Eye (tissue), 1 donor: ENCODE measurements around the gene DAB2IP.

Experiments used
- DNase-seq: peaks from one replicate; pipeline ENCODE4 v3.0.0-alpha.2; 2015

The DAB2IP gene

GRCh38 chr9:121686930-121687541, 35.6 kb downstream of the DAB2IP start:
- DNase-seq, result peak; percentile 86

- no peak for DNase-seq
Observed at GRCh38 chr9:121688146-121688680, 36.8 kb downstream of the DAB2IP start.

GRCh38 chr9:121688681-121689080, 37.2 kb downstream of the DAB2IP start:
- no peak for DNase-seq

GRCh38 chr9:121689461-121690157, 38.2 kb downstream of the DAB2IP start:
- no peak for DNase-seq

- no peak for DNase-seq
Observed at GRCh38 chr9:121690316-121690715, 38.9 kb downstream of the DAB2IP start.

GRCh38 chr9:121690766-121691165, 39.3 kb downstream of the DAB2IP start:
- no peak for DNase-seq

- DNase-seq, result no peak
Observed at GRCh38 chr9:121691890-121692289, 40.5 kb downstream of the DAB2IP start.

GRCh38 chr9:121692606-121693387, 41.4 kb downstream of the DAB2IP start:
- DNase-seq, result peak; percentile 69

- DNase-seq, result no peak
Observed at GRCh38 chr9:121693388-121693670, 41.9 kb downstream of the DAB2IP start.

- no peak for DNase-seq
Observed at GRCh38 chr9:121694001-121694400, 42.6 kb downstream of the DAB2IP start.

- peak; percentile 61 for DNase-seq
Observed at GRCh38 chr9:121694600-121694999, 43.2 kb downstream of the DAB2IP start.

GRCh38 chr9:121696930-121697329, 45.5 kb downstream of the DAB2IP start:
- no peak for DNase-seq

GRCh38 chr9:121698627-121699570, 47.5 kb downstream of the DAB2IP start:
- peak; percentile 88 for DNase-seq

GRCh38 chr9:121699571-121700164, 48.2 kb downstream of the DAB2IP start:
- peak; percentile 60 for DNase-seq

- DNase-seq, result peak; percentile 67
Observed at GRCh38 chr9:121700165-121700831, 48.9 kb downstream of the DAB2IP start.

- DNase-seq, result peak; percentile 51
Observed at GRCh38 chr9:121700832-121701419, 49.5 kb downstream of the DAB2IP start.

- DNase-seq, result no peak
Observed at GRCh38 chr9:121701736-121702261, 50.4 kb downstream of the DAB2IP start.

GRCh38 chr9:121703014-121703734, 51.7 kb downstream of the DAB2IP start:
- no peak for DNase-seq

- DNase-seq, result no peak
Observed at GRCh38 chr9:121704281-121704680, 52.8 kb downstream of the DAB2IP start.

- no peak for DNase-seq
Observed at GRCh38 chr9:121706149-121706750, 54.8 kb downstream of the DAB2IP start.
